ENCODE data around the gene TSNAX.
"Not testable (repeated sequence)": the region's sequence is repeated elsewhere in the genome, so short reads cannot be mapped to it uniquely, and the experiment has no call there.

The TSNAX gene

DNA sequence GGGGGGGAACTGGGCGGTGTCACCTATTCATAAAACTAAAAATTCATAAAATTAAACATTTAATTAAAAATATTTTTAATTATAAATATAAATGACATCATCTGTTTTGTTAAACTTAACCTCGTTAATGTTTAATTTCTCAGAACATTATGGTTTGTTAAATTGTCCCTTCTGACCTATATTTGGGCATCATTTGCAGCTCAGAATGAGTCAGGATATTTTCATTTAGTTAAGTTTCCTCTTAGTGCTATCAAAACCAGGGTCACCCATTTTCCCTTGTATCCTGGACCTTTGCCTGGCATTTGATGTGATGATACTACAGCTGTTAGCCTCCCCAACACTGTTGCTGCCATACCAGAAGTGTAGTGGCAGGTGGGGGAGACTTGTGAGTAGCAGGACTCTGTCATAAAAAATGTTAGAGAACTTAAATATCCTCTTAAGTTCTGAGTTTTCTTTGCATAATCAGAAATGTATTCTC lies 30.3 kb downstream of the TSNAX start:
- no peaks in the 10 kb centered on the region for H3K36me3 ChIP-seq (ENCODE audit: control insufficient read depth, insufficient read depth, low read length)
- no peak overlapping the region for H3K27ac ChIP-seq (ENCODE audit: insufficient read depth, low read depth, low read length, poor library complexity, severe bottlenecking)
- H3K9me3 ChIP-seq (ENCODE audit: control insufficient read depth, low read length): no peaks in the 10 kb centered on the region
- no peaks in the 10 kb centered on the region for H3K4me1 ChIP-seq (ENCODE audit: control insufficient read depth, insufficient read depth, low read length)
- H3K4me3 ChIP-seq (ENCODE audit: insufficient read depth, low read depth, low read length): no peak overlapping the region
- WGBS, 2 experiments: 100% methylated on average over 1 of the region's 2 CpGs
- no peaks in the 10 kb centered on the region for H3K27me3 ChIP-seq (ENCODE audit: control insufficient read depth, insufficient read depth, low read length, poor library complexity, severe bottlenecking)

- 88 to 95% methylated on average over 1 of the region's 3 CpGs for whole genome bisulfite sequencing, 2 experiments
- Histone ChIP-seq H3K9me3 (ENCODE audit: control insufficient read depth, low read length) (no peaks in the 10 kb centered on the region), H3K4me3 (ENCODE audit: insufficient read depth, low read depth, low read length) (no peak overlapping the region), H3K27me3 (ENCODE audit: control insufficient read depth, insufficient read depth, low read length, poor library complexity, severe bottlenecking) (no peaks in the 10 kb centered on the region), H3K36me3 (ENCODE audit: control insufficient read depth, insufficient read depth, low read length) (no peaks in the 10 kb centered on the region), H3K27ac (ENCODE audit: insufficient read depth, low read depth, low read length, poor library complexity, severe bottlenecking) (no peak overlapping the region), H3K4me1 (ENCODE audit: control insufficient read depth, insufficient read depth, low read length) (no peaks in the 10 kb centered on the region)
Measured at GRCh38 chr1:231561647-231562383, 33.3 kb downstream of the TSNAX start.

DNA sequence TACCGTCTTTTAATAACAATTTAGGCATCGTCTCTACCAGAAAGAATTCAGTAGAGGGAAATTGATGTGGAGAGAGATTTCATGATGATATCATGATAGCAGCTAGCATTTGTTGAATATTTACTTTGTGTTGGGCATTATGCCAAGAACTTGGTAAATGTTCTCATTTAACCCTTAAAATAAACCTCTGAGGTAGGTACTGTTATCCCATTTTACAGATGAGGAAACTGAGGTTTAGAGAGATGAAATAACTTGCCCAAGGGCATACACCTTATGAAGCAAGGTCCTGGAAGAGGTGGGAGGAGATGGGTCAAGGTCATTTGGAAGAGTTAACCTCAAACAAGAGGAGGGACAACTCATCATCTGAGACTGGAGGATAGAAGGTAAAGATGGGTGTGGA lies 34.8 kb downstream of the TSNAX start:
- WGBS, 2 experiments: 80 to 93% methylated on average over 1 to 2 of the region's 2 CpGs
- Histone ChIP-seq H3K27ac (ENCODE audit: insufficient read depth, low read depth, low read length, poor library complexity, severe bottlenecking) (no peak overlapping the region), H3K36me3 (ENCODE audit: control insufficient read depth, insufficient read depth, low read length) (no peaks in the 10 kb centered on the region), H3K4me3 (ENCODE audit: insufficient read depth, low read depth, low read length) (no peak overlapping the region), H3K9me3 (ENCODE audit: control insufficient read depth, low read length) (no peaks in the 10 kb centered on the region), H3K4me1 (ENCODE audit: control insufficient read depth, insufficient read depth, low read length) (no peaks in the 10 kb centered on the region), H3K27me3 (ENCODE audit: control insufficient read depth, insufficient read depth, low read length, poor library complexity, severe bottlenecking) (no peaks in the 10 kb centered on the region)

GRCh38 chr1:231564373-231564772 lies 35.9 kb downstream of the TSNAX start:
- 95% methylated on average over 4 of the region's 4 CpGs for WGBS, 2 experiments
- no peaks in the 10 kb centered on the region for H3K4me1 ChIP-seq (ENCODE audit: control insufficient read depth, insufficient read depth, low read length)
- H3K27ac ChIP-seq (ENCODE audit: insufficient read depth, low read depth, low read length, poor library complexity, severe bottlenecking): no peak overlapping the region
- H3K27me3 ChIP-seq (ENCODE audit: control insufficient read depth, insufficient read depth, low read length, poor library complexity, severe bottlenecking): no peaks in the 10 kb centered on the region
- H3K36me3 ChIP-seq (ENCODE audit: control insufficient read depth, insufficient read depth, low read length): no peaks in the 10 kb centered on the region
- H3K4me3 ChIP-seq (ENCODE audit: insufficient read depth, low read depth, low read length): no peak overlapping the region
- H3K9me3 ChIP-seq (ENCODE audit: control insufficient read depth, low read length): no peaks in the 10 kb centered on the region

- Histone ChIP-seq H3K27me3 (ENCODE audit: control insufficient read depth, insufficient read depth, low read length, poor library complexity, severe bottlenecking) (no peaks in the 10 kb centered on the region), H3K4me3 (ENCODE audit: insufficient read depth, low read depth, low read length) (no peak overlapping the region), H3K36me3 (ENCODE audit: control insufficient read depth, insufficient read depth, low read length) (no peaks in the 10 kb centered on the region), H3K9me3 (ENCODE audit: control insufficient read depth, low read length) (no peaks in the 10 kb centered on the region), H3K27ac (ENCODE audit: insufficient read depth, low read depth, low read length, poor library complexity, severe bottlenecking) (no peak overlapping the region), H3K4me1 (ENCODE audit: control insufficient read depth, insufficient read depth, low read length) (no peaks in the 10 kb centered on the region)
- WGBS, 2 experiments: 100% methylated on average over 2 of the region's 2 CpGs; no CpG with 5 or more reads in 1 of the 2 experiments
Measured at GRCh38 chr1:231566496-231566895, 38.0 kb downstream of the TSNAX start.

DNA sequence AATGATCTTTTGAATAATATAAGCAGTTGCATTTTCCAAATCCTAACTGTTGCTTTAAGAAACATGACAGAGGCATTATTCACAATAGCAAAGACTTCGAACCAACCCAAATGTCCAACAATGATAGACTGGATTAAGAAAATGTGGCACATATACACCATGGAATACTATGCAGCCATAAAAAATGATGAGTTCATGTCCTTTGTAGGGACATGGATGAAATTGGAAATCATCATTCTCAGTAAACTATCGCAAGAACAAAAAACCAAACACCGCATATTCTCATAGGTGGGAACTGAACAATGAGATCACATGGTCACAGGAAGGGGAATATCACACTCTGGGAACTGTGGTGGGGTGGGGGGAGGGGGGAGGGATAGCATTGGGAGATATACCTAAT lies 41.8 kb downstream of the TSNAX start:
- H3K4me3 ChIP-seq (ENCODE audit: insufficient read depth, low read depth, low read length); H3K4me1 ChIP-seq (ENCODE audit: control insufficient read depth, insufficient read depth, low read length); H3K27ac ChIP-seq (ENCODE audit: insufficient read depth, low read depth, low read length, poor library complexity, severe bottlenecking); H3K9me3 ChIP-seq (ENCODE audit: control insufficient read depth, low read length); H3K36me3 ChIP-seq (ENCODE audit: control insufficient read depth, insufficient read depth, low read length); H3K27me3 ChIP-seq (ENCODE audit: control insufficient read depth, insufficient read depth, low read length, poor library complexity, severe bottlenecking): not testable (repeated sequence)
- WGBS, 2 experiments: no CpG with 5 or more reads among the region's 3 CpGs

DNA sequence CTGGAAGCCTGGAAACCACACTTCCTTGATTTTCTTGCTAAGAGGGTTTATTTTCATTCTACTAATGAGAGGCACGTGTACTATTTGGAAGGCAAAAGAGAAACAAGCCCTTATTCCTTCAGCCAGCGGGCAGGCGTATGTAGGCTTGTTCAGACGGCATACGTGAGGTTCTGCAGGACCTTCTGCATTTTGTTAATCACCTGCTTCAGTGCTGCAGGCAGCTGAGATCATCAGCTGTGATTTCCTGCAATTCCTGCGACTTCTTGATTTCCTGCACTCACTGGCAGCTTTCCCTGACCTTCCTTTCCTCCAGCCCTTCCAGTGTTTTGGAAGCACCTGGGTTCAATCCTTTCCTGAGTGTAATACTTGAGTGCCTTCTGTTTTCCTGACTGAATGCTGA lies 43.4 kb downstream of the TSNAX start:
- WGBS, 2 experiments: 89 to 90% methylated on average over 6 of the region's 6 CpGs
- H3K27me3 ChIP-seq (ENCODE audit: control insufficient read depth, insufficient read depth, low read length, poor library complexity, severe bottlenecking): no peaks in the 10 kb centered on the region
- H3K4me1 ChIP-seq (ENCODE audit: control insufficient read depth, insufficient read depth, low read length): no peaks in the 10 kb centered on the region
- H3K9me3 ChIP-seq (ENCODE audit: control insufficient read depth, low read length): no peaks in the 10 kb centered on the region
- no peak overlapping the region for H3K27ac ChIP-seq (ENCODE audit: insufficient read depth, low read depth, low read length, poor library complexity, severe bottlenecking)
- no peak overlapping the region for H3K4me3 ChIP-seq (ENCODE audit: insufficient read depth, low read depth, low read length)
- no peaks in the 10 kb centered on the region for H3K36me3 ChIP-seq (ENCODE audit: control insufficient read depth, insufficient read depth, low read length)

GRCh38 chr1:231575472-231575871 lies 47.0 kb downstream of the TSNAX start:
- Histone ChIP-seq H3K36me3 (ENCODE audit: control insufficient read depth, insufficient read depth, low read length) (no peaks in the 10 kb centered on the region), H3K4me3 (ENCODE audit: insufficient read depth, low read depth, low read length) (no peak overlapping the region), H3K27ac (ENCODE audit: insufficient read depth, low read depth, low read length, poor library complexity, severe bottlenecking) (no peak overlapping the region), H3K4me1 (ENCODE audit: control insufficient read depth, insufficient read depth, low read length) (no peaks in the 10 kb centered on the region), H3K9me3 (ENCODE audit: control insufficient read depth, low read length) (no peaks in the 10 kb centered on the region), H3K27me3 (ENCODE audit: control insufficient read depth, insufficient read depth, low read length, poor library complexity, severe bottlenecking) (no peaks in the 10 kb centered on the region)
- 88 to 89% methylated on average over 2 of the region's 2 CpGs for WGBS, 2 experiments

GRCh38 chr1:231576804-231577718 lies 48.6 kb downstream of the TSNAX start:
- Histone ChIP-seq H3K4me1 (ENCODE audit: control insufficient read depth, insufficient read depth, low read length) (no peaks in the 10 kb centered on the region), H3K27me3 (ENCODE audit: control insufficient read depth, insufficient read depth, low read length, poor library complexity, severe bottlenecking) (no peaks in the 10 kb centered on the region), H3K27ac (ENCODE audit: insufficient read depth, low read depth, low read length, poor library complexity, severe bottlenecking) (no peak overlapping the region), H3K36me3 (ENCODE audit: control insufficient read depth, insufficient read depth, low read length) (no peaks in the 10 kb centered on the region), H3K4me3 (ENCODE audit: insufficient read depth, low read depth, low read length) (no peak overlapping the region), H3K9me3 (ENCODE audit: control insufficient read depth, low read length) (no peaks in the 10 kb centered on the region)
- 93 to 95% methylated on average over 9 of the region's 11 CpGs for WGBS, 2 experiments

GRCh38 chr1:231580874-231581273 lies 52.4 kb downstream of the TSNAX start:
- no peaks in the 10 kb centered on the region for H3K9me3 ChIP-seq (ENCODE audit: control insufficient read depth, low read length)
- 92 to 100% methylated on average over 1 of the region's 1 CpG for WGBS, 2 experiments
- H3K27me3 ChIP-seq (ENCODE audit: control insufficient read depth, insufficient read depth, low read length, poor library complexity, severe bottlenecking): no peaks in the 10 kb centered on the region
- no peaks in the 10 kb centered on the region for H3K4me1 ChIP-seq (ENCODE audit: control insufficient read depth, insufficient read depth, low read length)
- no peak overlapping the region for H3K4me3 ChIP-seq (ENCODE audit: insufficient read depth, low read depth, low read length)
- H3K27ac ChIP-seq (ENCODE audit: insufficient read depth, low read depth, low read length, poor library complexity, severe bottlenecking): no peak overlapping the region
- no peaks in the 10 kb centered on the region for H3K36me3 ChIP-seq (ENCODE audit: control insufficient read depth, insufficient read depth, low read length)

Data from ectodermal cell (in vitro differentiated cells).